Stimulated activated CD8-positive, alpha-beta memory T cell treated with anti-CD3 and anti-CD28 coated beads, Interleukin-4, amount 100 ng/mL, for 4 hours (primary cell): Measurements from ENCODE around the gene DENND1A.

Source experiments
- DNase-seq, 2 donors: peaks; one replicate each; pipeline ENCODE4 v3.0.0-alpha.2; 2020; ENCODE audit warnings: low read depth in 2 of 2, low spot score in 1 of 2

The DENND1A gene

DNA sequence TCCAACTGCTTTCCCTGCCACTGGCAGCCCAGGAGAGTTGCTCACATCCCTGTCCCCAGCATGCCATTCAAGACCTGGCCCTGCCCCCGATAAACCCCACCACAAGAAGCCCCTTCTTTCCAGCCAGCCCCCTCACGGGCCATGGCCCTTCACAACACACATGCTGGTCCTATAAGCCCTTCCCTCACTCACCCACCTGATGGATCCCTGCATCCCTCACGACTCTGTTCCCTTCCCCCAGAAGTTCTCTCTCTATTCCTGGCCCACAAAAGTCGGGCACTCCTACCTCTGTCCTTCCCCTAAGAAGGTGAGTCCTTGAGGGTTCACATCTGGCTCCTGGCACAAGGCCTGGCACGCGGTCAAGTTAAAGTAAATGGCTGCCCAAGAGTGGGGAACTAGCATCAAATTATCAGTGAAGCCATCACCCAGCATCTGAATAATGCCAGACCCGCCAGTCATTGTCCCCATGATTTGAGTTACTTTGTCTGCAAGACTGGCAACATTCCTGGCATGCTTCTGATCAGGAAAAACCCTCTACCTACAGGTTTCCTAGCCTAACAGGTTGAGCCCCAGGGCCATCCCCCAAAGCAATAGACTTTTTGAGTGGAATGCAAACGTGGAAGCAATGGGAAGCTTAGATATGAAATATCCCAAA, 508.0 kb downstream of the DENND1A start:
- DNase-seq, result no peak

GRCh38 chr9:123421186-123421585, 508.7 kb downstream of the DENND1A start:
- DNase-seq, result no peak

DNA sequence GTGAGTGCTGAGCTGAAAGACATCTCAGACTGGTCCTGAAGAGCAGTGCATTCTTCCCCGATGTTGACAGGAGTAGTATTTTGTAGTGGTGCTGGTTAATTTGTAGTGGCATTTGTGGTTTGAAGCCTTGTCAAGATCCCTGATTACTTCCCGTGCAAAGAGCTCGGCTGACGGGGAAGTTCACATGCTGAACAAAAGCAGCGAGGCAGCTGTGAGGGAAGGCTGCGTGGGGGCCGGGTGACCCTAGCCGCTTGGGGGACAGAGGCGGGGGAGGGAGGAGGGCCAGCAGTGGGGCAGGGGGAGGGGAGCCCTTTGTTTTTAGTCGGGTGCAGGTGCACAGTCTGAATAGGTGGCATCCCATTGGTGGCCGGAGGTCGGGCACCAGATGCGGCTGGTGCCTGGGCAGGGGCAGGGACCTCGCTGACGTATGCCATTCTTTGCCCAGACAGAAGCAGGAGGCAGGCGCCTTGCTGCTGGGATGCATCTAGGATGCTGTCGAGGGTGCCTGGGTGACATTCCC, 509.3 kb downstream of the DENND1A start:
- no peak for DNase-seq

GRCh38 chr9:123419721-123420591, 510.0 kb downstream of the DENND1A start:
- no peak for DNase-seq

- DNase-seq, result no peak
Measured at GRCh38 chr9:123419091-123419490, 510.8 kb downstream of the DENND1A start.

GRCh38 chr9:123418506-123418905, 511.4 kb downstream of the DENND1A start:
- no peak for DNase-seq

DNA sequence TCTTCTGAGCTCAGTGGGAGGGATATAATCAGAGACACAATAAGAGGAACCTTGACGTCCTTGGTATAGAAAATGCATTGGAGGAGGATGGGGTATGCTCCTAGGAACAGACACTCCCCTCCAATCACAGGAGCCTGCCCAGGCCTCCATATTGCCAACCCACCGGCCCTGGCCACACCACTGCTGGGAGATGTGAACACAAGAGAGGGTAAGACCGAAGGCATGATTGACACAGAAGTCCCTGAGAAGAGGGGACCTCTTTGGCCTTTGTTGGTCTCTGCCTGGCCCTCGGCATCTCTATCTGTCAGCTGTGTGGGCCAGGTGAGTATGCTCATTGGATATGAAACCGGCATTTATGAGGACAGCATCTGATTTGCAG, 511.9 kb downstream of the DENND1A start:
- no peak for DNase-seq

DNA sequence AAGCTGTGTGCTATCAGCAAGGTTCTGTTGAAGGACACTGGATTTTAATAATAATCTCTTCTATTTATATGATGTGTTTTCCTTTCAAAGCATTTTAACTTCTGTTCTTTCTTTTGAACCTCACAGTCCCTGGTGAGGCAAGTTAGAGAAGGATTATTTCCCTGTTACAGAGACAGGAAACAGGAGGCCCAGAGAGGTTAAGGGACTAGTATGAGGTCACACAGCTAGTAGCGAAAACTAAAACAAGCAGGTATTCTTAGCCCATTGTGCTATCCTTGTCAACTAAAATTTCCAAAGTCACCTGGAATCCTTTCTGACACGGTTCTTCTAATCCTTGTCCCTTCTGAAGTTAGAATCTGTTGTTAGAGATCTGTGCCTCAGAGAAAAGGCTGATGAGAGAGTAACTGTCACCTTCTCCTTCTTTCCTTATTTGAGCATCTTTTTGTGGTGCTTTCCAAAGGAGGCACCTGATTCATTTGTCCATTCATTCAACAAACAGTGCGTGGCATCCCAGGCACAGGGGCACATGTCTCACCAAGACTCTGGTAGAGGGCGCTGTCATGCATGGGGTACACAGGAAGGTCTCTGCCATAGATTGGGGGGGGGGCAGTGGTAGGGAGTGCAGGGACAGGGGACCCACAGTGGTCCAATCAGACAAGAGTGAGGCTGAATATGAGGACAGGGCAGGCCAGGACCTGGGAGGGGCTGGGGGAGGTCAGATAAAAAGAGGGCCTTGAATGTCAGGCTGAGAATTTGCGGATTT, 512.5 kb downstream of the DENND1A start:
- no peak for DNase-seq

GRCh38 chr9:123416176-123416575, 513.8 kb downstream of the DENND1A start:
- no peak for DNase-seq

- DNase-seq, result no peak
Measured at GRCh38 chr9:123414936-123415930, 514.7 kb downstream of the DENND1A start.

DNA sequence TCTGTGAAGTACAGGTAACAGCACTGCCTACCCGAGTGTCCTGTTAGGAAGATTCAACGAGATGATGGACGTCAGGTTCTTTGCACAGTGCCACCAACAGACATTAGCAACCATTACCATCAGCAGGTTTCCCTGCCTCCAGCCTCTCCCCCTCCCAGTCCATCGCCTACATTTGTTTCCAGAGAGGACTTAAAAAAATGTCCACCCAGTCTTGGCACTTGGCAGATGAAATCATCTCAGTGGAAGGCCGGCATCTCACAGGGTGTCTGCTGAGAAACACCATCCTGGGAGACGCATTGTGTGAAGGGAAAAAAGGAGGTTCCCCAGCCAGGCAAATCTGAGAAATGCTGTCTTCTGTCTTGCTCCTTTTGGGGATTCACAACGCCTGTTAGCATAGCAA, 515.7 kb downstream of the DENND1A start:
- DNase-seq, result no peak

DNA sequence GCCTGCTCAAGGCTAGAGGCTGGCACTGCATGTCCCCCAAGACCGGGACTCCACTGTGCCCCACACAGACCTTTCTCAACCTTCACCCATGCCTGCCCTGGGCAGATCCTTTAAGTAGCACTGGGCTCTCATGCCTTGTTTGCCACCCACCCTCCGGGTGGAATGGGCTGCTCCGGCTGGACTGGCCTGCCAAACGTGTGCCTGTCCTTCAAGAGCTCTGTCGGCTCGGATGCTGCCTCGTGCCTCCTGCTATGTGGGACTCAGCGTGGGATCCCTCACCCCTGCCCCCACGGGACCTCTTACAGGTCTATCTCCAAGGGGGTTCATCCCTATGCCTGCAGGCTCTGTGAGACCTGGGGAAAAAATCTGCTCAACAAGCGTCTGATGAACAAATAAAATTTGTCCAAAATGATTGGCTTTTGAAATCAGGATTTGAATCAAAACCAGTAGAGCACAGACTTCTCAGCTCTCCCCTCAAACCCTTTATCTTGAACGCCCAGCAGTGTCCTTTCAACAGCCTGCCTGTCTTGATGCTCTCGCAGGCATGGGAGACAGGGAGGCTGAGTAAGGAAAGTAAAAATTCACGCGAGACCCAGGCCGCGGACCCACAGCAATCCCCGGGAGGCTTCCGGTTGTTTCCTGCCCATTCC, 517.6 kb downstream of the DENND1A start:
- no peak for DNase-seq

- DNase-seq, result no peak
Measured at GRCh38 chr9:123411636-123412035, 518.3 kb downstream of the DENND1A start.

DNA sequence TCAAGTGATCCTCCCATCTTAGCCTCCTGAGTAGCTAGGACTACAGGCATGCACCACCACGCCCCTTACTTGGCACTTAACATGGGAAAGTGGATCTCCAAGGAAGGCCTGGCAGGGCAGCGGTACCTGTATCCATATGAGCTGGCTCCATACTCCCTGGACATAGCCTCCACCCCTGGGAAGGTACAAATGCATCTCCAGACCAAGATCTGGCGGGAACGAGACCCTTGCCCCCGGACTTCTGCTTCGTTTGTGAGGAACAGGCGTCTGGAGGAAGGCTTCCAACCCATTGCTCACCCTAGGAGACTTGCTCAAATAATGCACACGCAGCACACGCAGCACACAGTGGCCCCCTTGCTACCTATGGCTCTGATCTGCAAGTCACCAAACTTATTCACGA, 518.7 kb downstream of the DENND1A start:
- DNase-seq, result no peak

DNA sequence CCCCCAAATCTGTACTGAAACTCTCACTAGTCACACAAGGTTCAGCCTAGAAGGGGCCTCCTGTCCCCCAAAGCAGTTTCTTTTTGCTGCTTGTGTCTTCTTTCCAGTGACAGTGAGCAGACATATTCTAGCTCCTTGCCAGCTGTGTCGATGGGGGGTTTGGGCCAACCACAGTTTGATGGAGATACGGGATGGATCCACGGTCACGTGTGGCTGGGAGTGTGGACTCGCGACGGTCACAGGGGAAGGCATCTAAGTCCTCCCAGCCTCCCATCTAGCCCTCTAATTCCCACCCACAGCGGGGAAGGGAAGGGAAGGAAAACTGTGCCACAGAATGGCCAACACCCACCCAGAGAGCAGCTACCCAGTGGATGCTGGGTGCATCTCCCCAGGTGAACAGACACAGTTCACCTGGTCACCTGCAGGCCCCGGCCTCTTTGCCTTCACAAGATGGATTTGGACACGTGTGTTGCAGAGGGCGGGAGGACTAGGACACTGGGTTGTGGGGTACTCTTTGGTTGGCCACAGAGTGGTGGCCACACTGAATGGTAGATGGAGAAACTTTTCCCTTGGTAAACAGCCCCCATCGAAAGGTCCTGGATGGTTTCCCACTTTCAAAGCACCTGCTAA, 519.5 kb downstream of the DENND1A start:
- DNase-seq, result no peak

DNA sequence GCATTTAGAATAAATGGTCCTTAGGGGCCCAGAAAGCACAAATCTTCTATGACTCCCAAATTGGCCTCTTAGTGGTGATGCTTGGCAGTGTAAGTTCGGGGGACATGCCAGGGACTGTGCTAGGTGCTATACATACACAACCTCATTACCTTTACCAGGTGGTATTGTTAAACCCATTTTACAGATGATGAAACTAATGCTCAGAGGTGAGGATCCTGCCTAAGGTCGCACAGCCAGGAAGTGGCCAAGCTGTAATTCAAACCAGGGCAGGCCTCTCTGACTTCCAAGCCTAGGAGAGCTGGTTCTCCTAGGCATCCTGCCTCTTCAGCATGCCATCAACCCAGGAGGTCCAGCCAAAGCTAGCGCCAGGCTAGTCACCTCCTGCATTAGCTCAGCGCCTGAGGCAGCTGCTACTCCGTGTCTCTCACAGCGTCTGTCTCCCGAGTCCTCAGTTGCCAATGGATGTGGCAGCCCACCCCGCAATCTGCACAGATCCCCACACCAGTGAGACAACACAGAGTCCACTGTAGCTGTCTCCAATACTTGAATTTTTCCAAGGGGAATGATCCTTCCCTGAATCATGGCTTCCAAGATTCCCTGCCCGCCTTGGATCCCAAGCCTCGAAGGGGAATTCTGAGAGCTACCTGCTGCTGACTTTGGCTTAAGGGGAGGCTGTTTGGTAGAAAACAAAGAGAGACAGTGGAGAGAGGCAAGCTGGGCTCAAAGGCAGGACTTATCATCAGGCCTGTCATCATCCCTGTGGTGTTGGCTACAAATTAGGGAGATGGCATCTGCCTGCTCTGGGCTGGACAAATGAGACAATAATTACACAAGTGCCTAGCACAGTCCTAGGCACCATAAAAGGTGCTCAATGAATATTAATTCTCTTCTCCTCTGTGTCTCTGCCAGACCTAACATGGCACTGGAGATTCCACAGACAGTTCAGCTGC, 521.3 kb downstream of the DENND1A start:
- no peak for DNase-seq

GRCh38 chr9:123407217-123407851, 522.6 kb downstream of the DENND1A start:
- DNase-seq, result no peak

- no peak for DNase-seq
Measured at GRCh38 chr9:123406691-123407216, 523.2 kb downstream of the DENND1A start.
